SK-N-MC (cell line): ENCODE data around the gene ADCY7.

Experiments used
- EZH2 ChIP-seq: fragments of 200-600 bp; sonication (generic); IDR thresholded peaks from one replicate; pipeline ENCODE4 v1.6.1; 2017; ENCODE audit warnings: antibody characterized with exemption
- FOXP2 ChIP-seq: optimal IDR thresholded peaks from 2 replicates; pipeline ENCODE3; 2011; ENCODE audit warnings: mild to moderate bottlenecking, moderate library complexity; ENCODE audit not compliant: insufficient read depth; ENCODE audit errors: extremely low read length, control extremely low read depth
- POLR2AphosphoS5 ChIP-seq: IDR thresholded peaks from 2 replicates; pipeline ENCODE4 v1.6.1; 2012; ENCODE audit warnings: mild to moderate bottlenecking, low read depth, low read length, borderline replicate concordance

- TF ChIP-seq POLR2AphosphoS5, result no peak
- TF ChIP-seq EZH2, result no peak
- TF ChIP-seq FOXP2, result no peak
Measured at GRCh38 chr16:50329446-50330189, 63.3 kb downstream of the ADCY7 start.
